HepG2 (cell line): ENCODE results near the gene HSD17B8. TPM values are rescaled to one million over a fixed set of nuclear protein-coding genes. Genes with fewer than 3 reads are reported as not detected.

ENCODE experiments used
- ARID4A ChIP-seq: sonication (generic); formaldehyde crosslinking; IDR thresholded peaks from 2 replicates; pipeline ENCODE4 v1.5.0; 2020; ENCODE audit warnings: mild to moderate bottlenecking, missing genetic modification reagents, borderline replicate concordance
- GABPB1 ChIP-seq: IDR thresholded peaks from 2 replicates; pipeline ENCODE4 v1.6.1; 2016; ENCODE audit warnings: mild to moderate bottlenecking, missing genetic modification reagents, moderate library complexity, missing compliant biosample characterization
- GPN1 ChIP-seq: sonication (generic); formaldehyde crosslinking; IDR thresholded peaks from 2 replicates; pipeline ENCODE4 v1.5.1; 2020; ENCODE audit warnings: missing genetic modification reagents, borderline replicate concordance
- HDAC2 ChIP-seq: sonication (generic); formaldehyde crosslinking; IDR thresholded peaks from 2 replicates; pipeline ENCODE4 v1.4.0; 2020; ENCODE audit warnings: missing genetic modification reagents
- KLF12 ChIP-seq: sonication (generic); formaldehyde crosslinking; IDR thresholded peaks from 2 replicates; pipeline ENCODE4 v1.4.0; 2020; ENCODE audit warnings: missing genetic modification reagents, borderline replicate concordance
- MXD1 ChIP-seq: sonication (generic); formaldehyde crosslinking; IDR thresholded peaks from 2 replicates; pipeline ENCODE4 v1.4.0; 2020; ENCODE audit warnings: mild to moderate bottlenecking, missing genetic modification reagents
- NAIF1 ChIP-seq: sonication (generic); formaldehyde crosslinking; IDR thresholded peaks from 2 replicates; pipeline ENCODE4 v1.5.0; 2020; ENCODE audit warnings: mild to moderate bottlenecking, missing genetic modification reagents, borderline replicate concordance
- ZBTB1 ChIP-seq: sonication (generic); formaldehyde crosslinking; IDR thresholded peaks from 2 replicates; pipeline ENCODE4 v1.4.0; 2020; ENCODE audit warnings: missing genetic modification reagents, borderline replicate concordance
- ZBTB3 ChIP-seq: sonication (generic); formaldehyde crosslinking; IDR thresholded peaks from 2 replicates; pipeline ENCODE4 v1.4.0; 2020; ENCODE audit warnings: low read depth, mild to moderate bottlenecking, moderate library complexity, missing genetic modification reagents, borderline replicate concordance
- ZNF142 ChIP-seq: sonication (generic); formaldehyde crosslinking; IDR thresholded peaks from 2 replicates; pipeline ENCODE4 v1.4.0; 2020; ENCODE audit warnings: missing genetic modification reagents
- ZNF703 ChIP-seq: sonication (generic); formaldehyde crosslinking; IDR thresholded peaks from 2 replicates; pipeline ENCODE4 v1.5.1; 2020; ENCODE audit warnings: missing genetic modification reagents, mild to moderate bottlenecking, moderate library complexity, borderline replicate concordance
- polyA plus RNA-seq, 8 experiments: library from polyadenylated mRNA; depleted of rRNA in 3 of 8; stranded (reverse) in 7 of 8; unstranded in 1 of 8; fragments of >200 nt; fragmentation: Illumina TruSeq in 4 of 8; extraction: Trizol in 4 of 8; gene quantifications; 2 replicates each; pipeline versions ENCODE4 v1.2.1 to v1.2.3, GENCODE V29; 2011 to 2016; ENCODE audit warnings: low read depth in 4 of 8, missing spikeins in 1 of 8, mixed read lengths in 1 of 8; ENCODE audit not compliant: insufficient read depth in 1 of 8
- total RNA-seq, 5 experiments: library from RNA; depleted of rRNA; stranded (reverse); fragments of >200 nt; fragmentation: Illumina TruSeq; extraction: Trizol; gene quantifications; 2 replicates each; pipeline ENCODE4 v1.2.3, GENCODE V29; 2016; ENCODE audit warnings: low read depth in 1 of 5
- TF ChIP-seq, protein P1 (sequence below): sonication (generic); formaldehyde crosslinking; IDR thresholded peaks from 2 replicates; pipeline ENCODE4 v1.4.0; 2020; ENCODE audit warnings: missing genetic modification reagents
- TF ChIP-seq, protein P2 (sequence below): sonication (generic); formaldehyde crosslinking; IDR thresholded peaks from 2 replicates; pipeline ENCODE4 v1.8.0; 2022; ENCODE audit warnings: missing genetic modification reagents, mild to moderate bottlenecking, inconsistent platforms, borderline replicate concordance

Gene HSD17B8
- total and polyA plus RNA-seq, 2 of the 13 experiments (the other 11 are each of a cell fraction or from before 2014, with no cell fraction given): 12.6 to 20.1 TPM

DNA sequence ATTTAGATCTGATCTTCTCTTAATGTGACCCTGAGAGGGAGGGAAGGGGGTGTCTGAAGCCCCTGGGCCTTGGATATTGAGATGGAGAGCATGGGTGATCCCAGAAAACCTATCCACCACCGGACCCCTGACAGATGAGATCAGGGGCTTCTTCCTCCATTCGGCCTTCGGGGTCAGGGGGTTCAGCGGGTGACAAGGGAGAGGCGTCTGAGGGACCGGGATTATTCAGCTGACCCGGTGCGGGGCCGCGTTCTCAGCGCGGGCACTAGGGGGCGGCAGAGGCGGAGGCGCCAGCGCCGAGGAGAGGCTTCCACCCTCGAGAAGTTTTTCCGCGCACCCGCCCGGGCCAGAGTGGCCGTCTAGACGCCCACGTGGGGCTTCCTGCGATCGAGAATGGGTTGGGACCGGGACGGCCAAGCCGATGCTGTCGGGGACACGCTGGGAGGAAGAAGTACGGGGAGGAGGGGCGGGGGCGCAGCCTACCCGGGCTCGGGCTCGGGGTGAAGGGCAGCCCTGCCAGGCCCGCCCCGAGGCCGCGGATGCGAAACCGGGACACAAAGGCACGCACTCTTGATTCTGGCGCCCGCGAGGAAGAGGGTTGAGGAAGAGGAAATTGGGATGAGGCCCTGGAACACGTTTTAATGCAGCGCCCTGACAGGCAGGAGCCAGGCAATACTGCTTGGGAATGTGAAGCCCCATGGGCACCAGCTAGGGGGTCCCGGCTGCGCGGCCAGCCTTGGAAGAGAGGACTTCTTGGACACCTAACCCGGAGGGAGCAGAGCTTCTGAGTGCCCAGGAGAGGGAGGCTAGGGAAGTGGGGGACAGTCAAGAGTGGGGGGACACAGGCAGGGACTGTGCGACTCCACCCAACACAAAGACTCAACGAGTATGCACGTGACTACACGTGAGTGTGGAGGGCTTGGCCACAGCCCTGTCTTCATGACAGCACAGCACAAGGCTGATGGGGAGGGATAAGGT, 42.8 kb upstream of the HSD17B8 start (continued):
- no peak for TF ChIP-seq ZNF142
- TF ChIP-seq ZNF703 (CRISPR knock-in tag): no peak
- peak; percentile 65; the same call in 1 of the 2 replicates for TF ChIP-seq GABPB1 (CRISPR knock-in tag)
- no peak for TF ChIP-seq ZBTB3 (CRISPR knock-in tag)
- TF ChIP-seq HDAC2 (CRISPR knock-in tag): no peak
- TF ChIP-seq, protein P1, sequence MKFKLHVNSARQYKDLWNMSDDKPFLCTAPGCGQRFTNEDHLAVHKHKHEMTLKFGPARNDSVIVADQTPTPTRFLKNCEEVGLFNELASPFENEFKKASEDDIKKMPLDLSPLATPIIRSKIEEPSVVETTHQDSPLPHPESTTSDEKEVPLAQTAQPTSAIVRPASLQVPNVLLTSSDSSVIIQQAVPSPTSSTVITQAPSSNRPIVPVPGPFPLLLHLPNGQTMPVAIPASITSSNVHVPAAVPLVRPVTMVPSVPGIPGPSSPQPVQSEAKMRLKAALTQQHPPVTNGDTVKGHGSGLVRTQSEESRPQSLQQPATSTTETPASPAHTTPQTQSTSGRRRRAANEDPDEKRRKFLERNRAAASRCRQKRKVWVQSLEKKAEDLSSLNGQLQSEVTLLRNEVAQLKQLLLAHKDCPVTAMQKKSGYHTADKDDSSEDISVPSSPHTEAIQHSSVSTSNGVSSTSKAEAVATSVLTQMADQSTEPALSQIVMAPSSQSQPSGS (CRISPR knock-in tag): no peak
- no peak for TF ChIP-seq ZBTB1 (CRISPR knock-in tag)
- TF ChIP-seq MXD1 (CRISPR knock-in tag): peak; percentile 67; the same call in 1 of the 2 replicates
- TF ChIP-seq GPN1 (CRISPR knock-in tag): peak; percentile 21; the same call in 1 of the 2 replicates
- no peak for TF ChIP-seq NAIF1 (CRISPR knock-in tag)
- TF ChIP-seq ARID4A (CRISPR knock-in tag): peak; percentile 61
- TF ChIP-seq KLF12: no peak
- TF ChIP-seq, protein P2, sequence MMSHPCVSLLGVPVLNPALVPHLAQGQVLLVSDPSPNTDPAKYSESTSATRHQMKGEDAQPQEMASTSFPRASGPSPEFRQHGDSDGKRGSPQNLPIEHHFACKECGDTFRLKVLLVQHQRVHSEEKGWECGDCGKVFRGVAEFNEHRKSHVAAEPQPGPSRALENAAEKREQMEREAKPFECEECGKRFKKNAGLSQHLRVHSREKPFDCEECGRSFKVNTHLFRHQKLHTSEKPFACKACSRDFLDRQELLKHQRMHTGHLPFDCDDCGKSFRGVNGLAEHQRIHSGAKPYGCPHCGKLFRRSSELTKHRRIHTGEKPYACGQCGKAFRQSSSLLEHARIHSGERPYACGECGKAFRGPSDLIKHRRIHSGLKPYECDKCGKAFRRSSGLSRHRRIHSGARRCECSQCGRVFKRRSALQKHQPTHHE (CRISPR knock-in tag): 0 out of 2 replicates have a peak, but pooled peaks have one; percentile 73
